NCI-H774 (cell line): Measurements from ENCODE around the gene RAC2.
"Not testable (repeated sequence)": the region's sequence is repeated elsewhere in the genome, so short reads cannot be mapped to it uniquely, and the experiment has no call there.

Source experiments
- DNase-seq: peaks from one replicate; lab custom pipeline; 2025; lab: John Stamatoyannopoulos, UW

The RAC2 gene

GRCh38 chr22:37206118-37206840 lies 37.8 kb downstream of the RAC2 start:
- DNase-seq: no peak

- DNase-seq: no peak
Measured at GRCh38 chr22:37205046-37205445, 39.0 kb downstream of the RAC2 start.

GRCh38 chr22:37204045-37204655 lies 39.9 kb downstream of the RAC2 start:
- DNase-seq: no peak

- no peak for DNase-seq
Measured at GRCh38 chr22:37203354-37204044, 40.6 kb downstream of the RAC2 start.

GRCh38 chr22:37202716-37203115 lies 41.4 kb downstream of the RAC2 start:
- DNase-seq: no peak

- no peak for DNase-seq
Measured at GRCh38 chr22:37202001-37202555, 42.0 kb downstream of the RAC2 start.

- not testable (repeated sequence) for DNase-seq
Measured at GRCh38 chr22:37201443-37201820, 42.6 kb downstream of the RAC2 start.

- DNase-seq: no peak
Measured at GRCh38 chr22:37199760-37200108, 44.3 kb downstream of the RAC2 start.

GRCh38 chr22:37199103-37199759 lies 44.8 kb downstream of the RAC2 start:
- peak; percentile 82 for DNase-seq

- no peak for DNase-seq
Measured at GRCh38 chr22:37198258-37199102, 45.6 kb downstream of the RAC2 start.

- DNase-seq: no peak
Measured at GRCh38 chr22:37197451-37198257, 46.4 kb downstream of the RAC2 start.

- no peak for DNase-seq
Measured at GRCh38 chr22:37196539-37197450, 47.3 kb downstream of the RAC2 start.

- no peak for DNase-seq
Measured at GRCh38 chr22:37195921-37196320, 48.1 kb downstream of the RAC2 start.

- DNase-seq: no peak
Measured at GRCh38 chr22:37194750-37195149, 49.3 kb downstream of the RAC2 start.

- DNase-seq: no peak
Measured at GRCh38 chr22:37193629-37194191, 50.4 kb downstream of the RAC2 start.

- DNase-seq: no peak
Measured at GRCh38 chr22:37192741-37193140, 51.3 kb downstream of the RAC2 start.

GRCh38 chr22:37192204-37192603 lies 51.9 kb downstream of the RAC2 start:
- no peak for DNase-seq

- no peak for DNase-seq
Measured at GRCh38 chr22:37190262-37190780, 53.7 kb downstream of the RAC2 start.

GRCh38 chr22:37188901-37189466 lies 55.1 kb downstream of the RAC2 start:
- no peak for DNase-seq
